ENCODE data around the gene ITPR2.

ITPR2 gene

DNA sequence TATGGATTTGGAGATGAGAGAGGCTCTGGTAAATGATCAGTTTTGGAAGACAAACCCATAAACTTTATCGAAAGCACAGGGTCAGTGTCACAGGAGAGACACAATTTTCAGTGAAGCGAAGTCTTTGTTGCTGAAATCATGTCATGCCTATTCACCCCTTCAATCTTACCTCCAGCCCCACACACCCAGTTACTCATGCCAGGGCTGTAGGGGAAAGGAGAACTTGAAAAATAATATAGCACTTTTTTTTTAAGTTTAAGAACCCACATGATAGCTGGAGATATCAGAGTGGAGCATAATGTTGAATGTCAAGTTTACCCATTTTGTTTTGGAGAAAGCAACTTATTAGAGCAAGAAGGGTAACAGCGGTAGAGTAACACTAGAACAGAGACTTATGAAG lies 530.2 kb downstream of the ITPR2 start:
- H3K36me3 ChIP-seq (ENCODE audit: control insufficient read depth in 1 of 2, insufficient read depth in 2 of 2, low read length in 2 of 2) = no peaks in the 10 kb centered on the region
- H2BK5ac ChIP-seq (ENCODE audit: low read depth, low read length, poor library complexity) = no peak overlapping the region
- no peak overlapping the region for H2AFZ ChIP-seq (ENCODE audit: insufficient read depth, low read length, poor library complexity)
- no peak overlapping the region for H2AK5ac ChIP-seq (ENCODE audit: low read length)
- no peak overlapping the region for H3K14ac ChIP-seq (ENCODE audit: low read length)
- H4K8ac ChIP-seq (ENCODE audit: low read depth, low read length) = no peak overlapping the region
- no peak overlapping the region for H3K4me2 ChIP-seq (ENCODE audit: low read length)
- no peak overlapping the region for H3K4me3 ChIP-seq (ENCODE audit: low read depth, low read length)
- H3K79me2 ChIP-seq (ENCODE audit: control insufficient read depth, insufficient read depth, low read length, poor library complexity) = peaks cover under 1% of the 10 kb centered on the region
- no peak overlapping the region for H3K18ac ChIP-seq (ENCODE audit: low read length)
- peaks cover 6 to 7% of the 10 kb centered on the region in 2 experiments for H3K4me1 ChIP-seq (ENCODE audit: control insufficient read depth in 1 of 2, insufficient read depth in 2 of 2, low read length in 2 of 2)
- no peak overlapping the region for H4K12ac ChIP-seq (ENCODE audit: low read depth, low read length)
- H3K4ac ChIP-seq (ENCODE audit: low read depth, low read length) = no peak overlapping the region
- no peak overlapping the region for H2BK120ac ChIP-seq (ENCODE audit: insufficient read depth, low read length, poor library complexity)
- no peaks in the 10 kb centered on the region for H3K27me3 ChIP-seq (ENCODE audit: insufficient read depth, low read length)
- H3K23ac ChIP-seq (ENCODE audit: low read length) = no peak overlapping the region
- no peak overlapping the region for H3K27ac ChIP-seq (ENCODE audit: low read depth, low read length)
- no peak overlapping the region for H3K9ac ChIP-seq (ENCODE audit: low read length)
- no peak overlapping the region for H4K91ac ChIP-seq (ENCODE audit: low read depth, low read length)
- no CpG with 5 or more reads among the region's 3 CpGs for WGBS (ENCODE audit: extremely low coverage, insufficient coverage, insufficient read length)
- H3K79me1 ChIP-seq (ENCODE audit: low read length) = peaks cover 5% of the 10 kb centered on the region
- H2BK12ac ChIP-seq (ENCODE audit: low read length) = no peak overlapping the region
- no peak for DNase-seq
- H3K9me3 ChIP-seq (ENCODE audit: insufficient read depth, low read depth, low read length) = no peaks in the 10 kb centered on the region

DNA sequence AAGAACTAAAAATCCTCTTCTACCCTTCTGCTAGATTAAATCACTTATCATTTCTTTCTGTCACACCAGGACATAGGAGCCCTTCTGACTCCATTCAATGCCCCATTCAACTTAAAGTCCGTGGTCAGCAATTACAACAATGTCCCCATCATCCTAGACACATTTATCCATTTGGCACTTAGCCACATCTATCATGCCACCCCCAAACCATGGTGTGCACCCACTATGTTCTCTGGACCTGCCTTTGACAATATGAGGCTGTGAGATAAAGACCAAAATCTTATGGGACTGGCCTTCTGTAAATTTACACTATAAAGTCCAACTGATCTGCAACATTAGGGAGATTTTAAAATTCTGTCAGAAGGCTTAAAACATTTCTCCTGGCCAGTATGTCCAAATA lies 533.2 kb downstream of the ITPR2 start:
- H3K4me3 ChIP-seq (ENCODE audit: low read depth, low read length) = no peak overlapping the region
- H3K36me3 ChIP-seq (ENCODE audit: control insufficient read depth in 1 of 2, insufficient read depth in 2 of 2, low read length in 2 of 2) = no peaks in the 10 kb centered on the region
- H3K18ac ChIP-seq (ENCODE audit: low read length) = no peak overlapping the region
- H3K4me1 ChIP-seq (ENCODE audit: control insufficient read depth in 1 of 2, insufficient read depth in 2 of 2, low read length in 2 of 2) = peaks cover 10% of the 10 kb centered on the region in 2 experiments
- no peak overlapping the region for H4K91ac ChIP-seq (ENCODE audit: low read depth, low read length)
- peak overlapping the region; percentile 84 for H3K27ac ChIP-seq (ENCODE audit: low read depth, low read length)
- H3K4ac ChIP-seq (ENCODE audit: low read depth, low read length) = no peak overlapping the region
- no peaks in the 10 kb centered on the region for H3K27me3 ChIP-seq (ENCODE audit: insufficient read depth, low read length)
- no peak for DNase-seq
- WGBS (ENCODE audit: extremely low coverage, insufficient coverage, insufficient read length) = no CpG with 5 or more reads among the region's 1 CpG
- peaks cover 2% of the 10 kb centered on the region for H3K79me2 ChIP-seq (ENCODE audit: control insufficient read depth, insufficient read depth, low read length, poor library complexity)
- H2AK5ac ChIP-seq (ENCODE audit: low read length) = peak overlapping the region; percentile 49
- H3K9me3 ChIP-seq (ENCODE audit: insufficient read depth, low read depth, low read length) = no peaks in the 10 kb centered on the region
- peak overlapping the region; percentile 77 for H2BK5ac ChIP-seq (ENCODE audit: low read depth, low read length, poor library complexity)
- peak overlapping the region; percentile 64 for H3K14ac ChIP-seq (ENCODE audit: low read length)
- H4K12ac ChIP-seq (ENCODE audit: low read depth, low read length) = no peak overlapping the region
- peak overlapping the region; percentile 43 for H3K4me2 ChIP-seq (ENCODE audit: low read length)
- peak overlapping the region; percentile 68 for H2BK120ac ChIP-seq (ENCODE audit: insufficient read depth, low read length, poor library complexity)
- peaks cover 9% of the 10 kb centered on the region for H3K79me1 ChIP-seq (ENCODE audit: low read length)
- no peak overlapping the region for H4K8ac ChIP-seq (ENCODE audit: low read depth, low read length)
- no peak overlapping the region for H3K9ac ChIP-seq (ENCODE audit: low read length)
- peak overlapping the region; percentile 51 for H2BK12ac ChIP-seq (ENCODE audit: low read length)
- H3K23ac ChIP-seq (ENCODE audit: low read length) = no peak overlapping the region
- no peak overlapping the region for H2AFZ ChIP-seq (ENCODE audit: insufficient read depth, low read length, poor library complexity)

DNA sequence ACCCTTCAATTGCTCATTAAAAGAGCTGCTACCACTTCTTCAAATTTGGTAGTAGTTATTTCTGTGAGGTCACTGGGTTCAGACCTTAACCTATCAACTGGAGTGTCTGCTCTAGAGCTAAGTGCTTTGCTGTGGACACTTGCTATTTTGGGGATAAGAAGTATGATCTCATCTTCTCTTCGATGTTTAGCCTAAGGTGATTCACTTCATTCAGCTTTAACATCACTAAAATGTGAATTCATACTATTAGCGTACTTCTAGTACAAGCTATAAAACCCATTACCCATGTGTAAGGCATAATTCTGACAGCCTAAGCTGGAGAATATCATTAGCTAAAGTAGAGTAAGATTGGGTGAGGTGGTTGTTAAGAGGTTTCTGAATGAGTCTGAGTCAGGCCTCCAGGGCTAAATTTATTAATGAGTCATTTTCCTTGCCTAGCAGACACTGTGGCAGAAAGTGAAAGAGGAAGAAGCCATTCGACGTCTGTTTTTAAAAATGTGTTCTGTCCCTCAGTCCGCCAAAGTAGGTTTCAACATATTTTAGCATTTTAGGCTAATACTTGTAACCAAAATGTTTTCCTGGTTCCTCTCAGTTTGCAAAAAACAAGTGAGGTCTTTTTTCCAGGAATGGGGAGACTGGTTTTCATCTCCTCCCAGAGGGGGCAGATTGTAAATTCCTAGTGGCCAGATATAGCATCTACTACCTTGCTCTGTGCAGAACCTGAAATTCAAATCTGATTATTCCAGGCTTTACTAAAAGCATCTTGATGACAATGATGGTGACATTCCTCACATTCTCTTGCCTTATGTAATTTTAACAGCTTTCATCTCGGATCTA lies 534.0 kb downstream of the ITPR2 start:
- H4K8ac ChIP-seq (ENCODE audit: low read depth, low read length) = no peak overlapping the region
- H3K79me1 ChIP-seq (ENCODE audit: low read length) = peaks cover 9% of the 10 kb centered on the region
- H3K27me3 ChIP-seq (ENCODE audit: insufficient read depth, low read length) = no peaks in the 10 kb centered on the region
- H4K91ac ChIP-seq (ENCODE audit: low read depth, low read length) = no peak overlapping the region
- H3K79me2 ChIP-seq (ENCODE audit: control insufficient read depth, insufficient read depth, low read length, poor library complexity) = peaks cover 2% of the 10 kb centered on the region
- no CpG with 5 or more reads among the region's 6 CpGs for WGBS (ENCODE audit: extremely low coverage, insufficient coverage, insufficient read length)
- H3K18ac ChIP-seq (ENCODE audit: low read length) = no peak overlapping the region
- no peak overlapping the region for H2BK12ac ChIP-seq (ENCODE audit: low read length)
- H3K4ac ChIP-seq (ENCODE audit: low read depth, low read length) = no peak overlapping the region
- H2BK120ac ChIP-seq (ENCODE audit: insufficient read depth, low read length, poor library complexity) = no peak overlapping the region
- no peak overlapping the region for H2BK5ac ChIP-seq (ENCODE audit: low read depth, low read length, poor library complexity)
- H3K23ac ChIP-seq (ENCODE audit: low read length) = no peak overlapping the region
- no peak overlapping the region for H2AFZ ChIP-seq (ENCODE audit: insufficient read depth, low read length, poor library complexity)
- H3K9me3 ChIP-seq (ENCODE audit: insufficient read depth, low read depth, low read length) = no peaks in the 10 kb centered on the region
- no peak overlapping the region for H3K14ac ChIP-seq (ENCODE audit: low read length)
- DNase-seq = peak; percentile 42 to 75
- H3K4me1 ChIP-seq (ENCODE audit: control insufficient read depth in 1 of 2, insufficient read depth in 2 of 2, low read length in 2 of 2) = peaks cover 10% of the 10 kb centered on the region in 2 experiments
- H3K9ac ChIP-seq (ENCODE audit: low read length) = no peak overlapping the region
- H3K27ac ChIP-seq (ENCODE audit: low read depth, low read length) = peak overlapping the region; percentile 84
- H3K4me3 ChIP-seq (ENCODE audit: low read depth, low read length) = no peak overlapping the region
- no peak overlapping the region for H2AK5ac ChIP-seq (ENCODE audit: low read length)
- no peak overlapping the region for H4K12ac ChIP-seq (ENCODE audit: low read depth, low read length)
- H3K36me3 ChIP-seq (ENCODE audit: control insufficient read depth in 1 of 2, insufficient read depth in 2 of 2, low read length in 2 of 2) = no peaks in the 10 kb centered on the region
- peak overlapping the region; percentile 10 for H3K4me2 ChIP-seq (ENCODE audit: low read length)

DNA sequence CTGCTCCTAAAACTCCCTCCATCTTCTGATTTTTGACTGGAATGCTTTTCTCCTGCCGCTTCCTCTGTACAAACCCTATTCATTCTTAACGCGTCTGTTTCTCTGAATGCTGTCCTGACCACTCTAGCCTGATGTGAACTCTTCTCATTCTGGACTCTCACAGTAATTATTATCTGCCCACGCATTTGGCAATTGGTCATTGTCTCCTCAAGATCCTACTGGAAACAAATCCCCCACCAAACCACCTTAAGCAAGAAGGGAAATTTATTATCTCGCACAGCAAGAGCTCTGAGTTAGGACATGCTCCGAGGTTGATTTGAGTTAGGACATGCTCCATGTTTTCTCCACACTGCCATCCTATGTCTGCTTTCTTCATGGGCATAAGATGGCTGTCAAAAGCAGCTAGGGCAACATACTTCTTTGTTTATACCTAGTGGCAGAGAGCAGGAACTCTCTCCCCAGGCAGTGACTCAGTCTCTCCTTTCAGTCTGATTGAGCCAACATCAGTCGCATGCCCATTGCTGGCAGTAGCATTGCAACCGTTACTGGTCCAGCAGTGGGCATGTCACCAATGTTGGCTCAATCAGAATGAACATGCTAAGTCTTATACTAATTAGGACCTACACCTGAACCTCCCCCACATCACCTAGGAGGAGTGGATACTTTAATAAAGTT lies 535.5 kb downstream of the ITPR2 start:
- peak overlapping the region; percentile 82 for H3K23ac ChIP-seq (ENCODE audit: low read length)
- peak overlapping the region; percentile 71 for H2BK120ac ChIP-seq (ENCODE audit: insufficient read depth, low read length, poor library complexity)
- H3K18ac ChIP-seq (ENCODE audit: low read length) = peak overlapping the region; percentile 63
- peaks cover 9% of the 10 kb centered on the region for H3K79me1 ChIP-seq (ENCODE audit: low read length)
- H2AK5ac ChIP-seq (ENCODE audit: low read length) = no peak overlapping the region
- H3K9me3 ChIP-seq (ENCODE audit: insufficient read depth, low read depth, low read length) = no peaks in the 10 kb centered on the region
- H3K9ac ChIP-seq (ENCODE audit: low read length) = peak overlapping the region; percentile 29
- peaks cover 2% of the 10 kb centered on the region for H3K79me2 ChIP-seq (ENCODE audit: control insufficient read depth, insufficient read depth, low read length, poor library complexity)
- H2AFZ ChIP-seq (ENCODE audit: insufficient read depth, low read length, poor library complexity) = peak overlapping the region; percentile 25
- no peak overlapping the region for H3K4me3 ChIP-seq (ENCODE audit: low read depth, low read length)
- H3K14ac ChIP-seq (ENCODE audit: low read length) = peak overlapping the region; percentile 72
- no peaks in the 10 kb centered on the region for H3K36me3 ChIP-seq (ENCODE audit: control insufficient read depth in 1 of 2, insufficient read depth in 2 of 2, low read length in 2 of 2)
- H3K4ac ChIP-seq (ENCODE audit: low read depth, low read length) = peak overlapping the region; percentile 70
- no peak overlapping the region for H3K27ac ChIP-seq (ENCODE audit: low read depth, low read length)
- H3K4me1 ChIP-seq (ENCODE audit: control insufficient read depth in 1 of 2, insufficient read depth in 2 of 2, low read length in 2 of 2) = peaks cover 10% of the 10 kb centered on the region in 2 experiments
- peak overlapping the region; percentile 73 for H4K91ac ChIP-seq (ENCODE audit: low read depth, low read length)
- peak overlapping the region; percentile 98 for H2BK12ac ChIP-seq (ENCODE audit: low read length)
- no peak overlapping the region for H3K4me2 ChIP-seq (ENCODE audit: low read length)
- no peak for DNase-seq
- H4K12ac ChIP-seq (ENCODE audit: low read depth, low read length) = no peak overlapping the region
- peak overlapping the region; percentile 53 for H4K8ac ChIP-seq (ENCODE audit: low read depth, low read length)
- no peaks in the 10 kb centered on the region for H3K27me3 ChIP-seq (ENCODE audit: insufficient read depth, low read length)
- no CpG with 5 or more reads among the region's 8 CpGs for WGBS (ENCODE audit: extremely low coverage, insufficient coverage, insufficient read length)
- peak overlapping the region; percentile 25 for H2BK5ac ChIP-seq (ENCODE audit: low read depth, low read length, poor library complexity)

All from trophoblast cell (in vitro differentiated cells and primary cell).